Heart right ventricle (tissue), 16 donors: Measurements from ENCODE around the gene PRLR. TPM values are rescaled to one million over a fixed set of nuclear protein-coding genes. Genes with fewer than 3 reads are reported as not detected.
A peak's percentile ranks its signal among the peaks of the same experiment; 100 is the strongest.

Experiments
- ATAC-seq, 8 donors: fragments of 200-7000 bp; cut with Tn5 transposase; one replicate each; pipeline ENCODE4 v1.9.1; 2020; ENCODE audit warnings: mild to moderate bottlenecking in 8 of 8, moderate library complexity in 8 of 8, moderate number of reproducible peaks in 1 of 8
- DNase-seq, 2 donors: peaks; one replicate each; pipeline ENCODE4 v3.0.0-alpha.2; 2020
- H3K27ac ChIP-seq, 10 donors: fragments of 200-600 bp; sonication (generic) in 2 of 10; one replicate each; pipeline versions ENCODE4 v1.5.0 to v1.8.0; 2020 to 2022; ENCODE audit warnings: mild to moderate bottlenecking in 3 of 10
- H3K27me3 ChIP-seq, 7 donors: fragments of 200-600 bp; one replicate each; pipeline ENCODE4 v1.8.0; 2021 to 2022; ENCODE audit warnings: mild to moderate bottlenecking in 2 of 7
- H3K36me3 ChIP-seq, 9 donors: fragments of 200-600 bp; sonication (generic) in 1 of 9; one replicate each; pipeline versions ENCODE4 v1.5.0 to v1.8.0; 2020 to 2022; ENCODE audit warnings: mild to moderate bottlenecking in 2 of 9
- H3K4me1 ChIP-seq, 9 donors: fragments of 200-600 bp; sonication (generic) in 1 of 9; one replicate each; pipeline versions ENCODE4 v1.5.0 to v1.8.0; 2020 to 2022; ENCODE audit warnings: mild to moderate bottlenecking in 4 of 9
- H3K4me3 ChIP-seq, 10 donors: fragments of 200-600 bp; sonication (generic) in 2 of 10; one replicate each; pipeline versions ENCODE4 v1.5.0 to v1.8.0; 2020 to 2022; ENCODE audit warnings: mild to moderate bottlenecking in 7 of 10, moderate library complexity in 2 of 10
- H3K9me3 ChIP-seq, 11 donors: fragments of 200-600 bp in 10 of 11; sonication (generic) in 2 of 11; one replicate each; pipeline versions ENCODE4 v1.5.0 to v1.8.0; 2013 to 2022; ENCODE audit warnings: mild to moderate bottlenecking in 2 of 11, control low read depth in 1 of 11, moderate library complexity in 1 of 11
- CTCF ChIP-seq, 9 donors: fragments of 200-600 bp; sonication (generic) in 2 of 9; IDR thresholded peaks; one replicate each; pipeline versions ENCODE4 v1.5.0 to v1.8.0; 2021 to 2022; ENCODE audit warnings: antibody characterized with exemption in 9 of 9, mild to moderate bottlenecking in 5 of 9, moderate library complexity in 1 of 9
- WGBS, 2 donors: extraction: QIAGEN DNeasy Blood & Tissue Kit; methylation state at CpG; one replicate each; pipeline ENCODE4 v1.1.7; 2013; ENCODE audit warnings: inconsistent platforms in 1 of 2; 5-methylcytosine and 5-hydroxymethylcytosine counted together
- intact Hi-C, 10 donors: fragments of 100-400 bp; cut with DNase I; formaldehyde crosslinking; loops; one replicate each; pipeline versions ENCODE4 v1.11.1 to v1.14.2; 2022
- polyA plus RNA-seq, 2 donors: library from polyadenylated mRNA; stranded (reverse); fragments of 200-250 nt; gene quantifications; one replicate each; pipeline ENCODE4 v1.2.3, GENCODE V29; 2013
- total RNA-seq, 10 donors: library from RNA; stranded (reverse); fragmentation: NEBNext Ultra II Directional in 3 of 10; extraction: Animal tissue kit (Norgen Biotek cat#: 25700) in 3 of 10; gene quantifications; one replicate each; pipeline versions ENCODE4 v1.2.1 to v1.2.4, GENCODE V29; 2021 to 2023
- donor health status: Arrhythmogenic right ventricular cardiomyopathy.
- donor health status: ischemic (EF 13 %, LVEDD 7.1; RV severe dilation, severe dysfunction).
- donor health status: healthy with polysubstance abuse.
- donor health status: DM: no; HTN: yes; CAD: no.
- donor health status: DM: no; HTN: no; CAD: no.
- donor health status: ischemic (EF 25% LVEDD 6.9; RV normal size, moderate dysfunction).
- donor health status: ischemic (EF 25% LVEDD 5.7; RV mildly dilated, moderate dysfunction).
- donor health status: healthy.
- donor health status: DM: yes; HTN: yes; CAD: no.
- donor health status: Ischemic cardiomyopathy.
- donor health status: ischemic (EF 35%, LVEDD 5.7; RV mildly dilated, moderate dysfunction).
- donor health status: nonischemic (EF 11% LVEDD 7.7; RV severe dilation, severe dysfunction).
- donor health status: DM: yes; HTN: yes; CAD: no.
- donor health status: PGD.
- donor health status: ischemic (EF 29% LVEDD 5.4; RV normal size, mild dysfunction).
- donor health status: nonischemic (EF 23%, LVEDD 6.1; RV moderate dilation, normal function).

The PRLR gene
- total and polyA plus RNA-seq, 12 donors, result 0.04 to 1.3 (median 0.47) TPM

GRCh38 chr5:35239476-35239875 lies 9.2 kb upstream of the PRLR start:
- no peak for ATAC-seq
- intact Hi-C loops, result no loop called here
- WGBS, 2 donors, result 93 to 97% methylated on average over 7 of the region's 7 CpGs

GRCh38 chr5:35237580-35238376 lies 7.5 kb upstream of the PRLR start:
- intact Hi-C loops, result no loop called here
- Histone ChIP-seq H3K4me1 (peaks cover 0 to 8% (median 0%) of the 10 kb centered on the region in 9 donors), H3K36me3 (no peaks in the 10 kb centered on the region), H3K9me3 (no peaks in the 10 kb centered on the region), H3K27ac (no peak overlapping the region), H3K27me3 (no peaks in the 10 kb centered on the region), H3K4me3 (no peak overlapping the region)
- peak in 1 of 8 donors; percentile 78 for ATAC-seq
- TF ChIP-seq CTCF (IDR thresholded peaks at IDR 0.05), result no peak
- DNase-seq, result no peak
- 53 to 56% methylated on average over 2 of the region's 2 CpGs for WGBS, 2 donors

More at GRCh38 chr5:35239476-35239875, 9.2 kb upstream of the PRLR start:
- no peaks in the 10 kb centered on the region for H3K27me3 ChIP-seq
- H3K36me3 ChIP-seq, result no peaks in the 10 kb centered on the region
- no peak for TF ChIP-seq CTCF (IDR thresholded peaks at IDR 0.05)
- H3K27ac ChIP-seq, result no peak overlapping the region
- peaks cover 0 to 8% (median 0%) of the 10 kb centered on the region in 9 donors for H3K4me1 ChIP-seq
- DNase-seq, result no peak
- no peak overlapping the region for H3K4me3 ChIP-seq
- no peaks in the 10 kb centered on the region for H3K9me3 ChIP-seq

GRCh38 chr5:35236770-35237169 lies 6.5 kb upstream of the PRLR start:
- TF ChIP-seq CTCF (IDR thresholded peaks at IDR 0.05), result no peak
- Histone ChIP-seq H3K27ac (no peak overlapping the region), H3K4me3 (no peak overlapping the region), H3K36me3 (no peaks in the 10 kb centered on the region), H3K4me1 (peaks cover 0 to 8% (median 0%) of the 10 kb centered on the region in 9 donors), H3K27me3 (peaks cover 0 to 8% (median under 1%) of the 10 kb centered on the region in 7 donors), H3K9me3 (no peaks in the 10 kb centered on the region)
- no peak for ATAC-seq
- intact Hi-C loops, result no loop called here
- no peak for DNase-seq

- ATAC-seq (no peak), DNase-seq (no peak)
- Histone ChIP-seq H3K9me3 (no peaks in the 10 kb centered on the region), H3K36me3 (no peaks in the 10 kb centered on the region), H3K4me3 (no peak overlapping the region), H3K27me3 (peaks cover 0 to 38% (median 32%) of the 10 kb centered on the region in 7 donors), H3K27ac (no peak overlapping the region), H3K4me1 (peaks cover 0 to 21% (median 9%) of the 10 kb centered on the region in 9 donors)
- intact Hi-C loops, result no loop called here
- 93 to 94% methylated on average over 11 of the region's 11 CpGs for WGBS, 2 donors
- TF ChIP-seq CTCF (IDR thresholded peaks at IDR 0.05), result no peak
Measured at GRCh38 chr5:35233601-35234000, 3.3 kb upstream of the PRLR start.
